GM12865 (cell line): ENCODE results near the gene TMEM131L.
"Not testable (repeated sequence)": the region's sequence is repeated elsewhere in the genome, so short reads cannot be mapped to it uniquely, and the experiment has no call there.

Experiments
- DNase-seq: peaks from one replicate; pipeline ENCODE4 v3.0.0; 2010; ENCODE audit warnings: low read depth
- H3K4me3 ChIP-seq: 2 replicates; pipeline ENCODE4 v1.5.1; 2011; ENCODE audit warnings: mild to moderate bottlenecking, low read depth, low read length, control low read depth
- TF ChIP-seq, protein P1 (sequence below): IDR thresholded peaks from 2 replicates; pipeline ENCODE4 v1.5.1; 2011; ENCODE audit warnings: low read length, control low read depth, low read depth, inconsistent platforms; ENCODE audit not compliant: insufficient read depth; ENCODE audit errors: missing control alignments

Gene TMEM131L

DNA sequence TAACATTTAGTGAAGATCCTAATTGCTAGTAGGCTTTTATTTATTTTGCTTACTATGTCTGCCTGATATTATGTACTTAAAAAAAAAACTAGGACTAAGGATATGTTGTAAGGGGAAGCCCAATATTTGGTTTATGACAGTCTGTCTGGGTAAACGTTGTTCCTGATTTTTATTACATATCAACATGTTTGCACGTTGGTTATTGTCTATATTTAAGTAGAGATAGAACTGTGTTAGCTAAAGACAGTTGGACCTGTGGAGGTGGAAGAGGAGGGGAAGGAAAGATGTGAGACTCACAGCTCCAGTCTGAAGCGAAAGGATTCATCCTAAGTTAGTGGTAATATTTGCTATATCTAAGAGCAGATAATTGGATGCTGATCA lies 90.3 kb downstream of the TMEM131L start:
- TF ChIP-seq, protein P1, sequence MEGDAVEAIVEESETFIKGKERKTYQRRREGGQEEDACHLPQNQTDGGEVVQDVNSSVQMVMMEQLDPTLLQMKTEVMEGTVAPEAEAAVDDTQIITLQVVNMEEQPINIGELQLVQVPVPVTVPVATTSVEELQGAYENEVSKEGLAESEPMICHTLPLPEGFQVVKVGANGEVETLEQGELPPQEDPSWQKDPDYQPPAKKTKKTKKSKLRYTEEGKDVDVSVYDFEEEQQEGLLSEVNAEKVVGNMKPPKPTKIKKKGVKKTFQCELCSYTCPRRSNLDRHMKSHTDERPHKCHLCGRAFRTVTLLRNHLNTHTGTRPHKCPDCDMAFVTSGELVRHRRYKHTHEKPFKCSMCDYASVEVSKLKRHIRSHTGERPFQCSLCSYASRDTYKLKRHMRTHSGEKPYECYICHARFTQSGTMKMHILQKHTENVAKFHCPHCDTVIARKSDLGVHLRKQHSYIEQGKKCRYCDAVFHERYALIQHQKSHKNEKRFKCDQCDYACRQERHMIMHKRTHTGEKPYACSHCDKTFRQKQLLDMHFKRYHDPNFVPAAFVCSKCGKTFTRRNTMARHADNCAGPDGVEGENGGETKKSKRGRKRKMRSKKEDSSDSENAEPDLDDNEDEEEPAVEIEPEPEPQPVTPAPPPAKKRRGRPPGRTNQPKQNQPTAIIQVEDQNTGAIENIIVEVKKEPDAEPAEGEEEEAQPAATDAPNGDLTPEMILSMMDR = no peak
- DNase-seq = no peak
- H3K4me3 ChIP-seq = no peak overlapping the region

DNA sequence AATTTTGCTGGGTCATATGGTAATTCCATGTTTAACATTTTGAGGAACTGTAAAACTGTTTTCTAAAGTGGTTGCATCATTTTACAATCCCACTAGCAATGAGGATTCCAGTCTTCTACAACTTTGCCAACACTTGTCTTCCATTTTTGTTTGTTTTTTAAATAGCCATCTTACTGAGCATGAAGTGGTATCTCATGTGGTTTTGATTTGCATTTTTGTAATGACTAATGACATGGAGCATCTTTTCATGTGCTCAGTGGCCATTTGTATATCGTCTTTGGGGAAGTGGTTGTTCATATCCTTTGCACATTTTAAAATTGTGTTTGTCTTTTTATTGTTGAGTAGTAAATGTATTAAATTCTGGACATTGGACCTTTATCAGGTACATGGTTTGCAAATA lies 94.7 kb downstream of the TMEM131L start:
- DNase-seq = peak; percentile 55
- H3K4me3 ChIP-seq = no peak overlapping the region
- TF ChIP-seq, protein P1 = no peak

DNA sequence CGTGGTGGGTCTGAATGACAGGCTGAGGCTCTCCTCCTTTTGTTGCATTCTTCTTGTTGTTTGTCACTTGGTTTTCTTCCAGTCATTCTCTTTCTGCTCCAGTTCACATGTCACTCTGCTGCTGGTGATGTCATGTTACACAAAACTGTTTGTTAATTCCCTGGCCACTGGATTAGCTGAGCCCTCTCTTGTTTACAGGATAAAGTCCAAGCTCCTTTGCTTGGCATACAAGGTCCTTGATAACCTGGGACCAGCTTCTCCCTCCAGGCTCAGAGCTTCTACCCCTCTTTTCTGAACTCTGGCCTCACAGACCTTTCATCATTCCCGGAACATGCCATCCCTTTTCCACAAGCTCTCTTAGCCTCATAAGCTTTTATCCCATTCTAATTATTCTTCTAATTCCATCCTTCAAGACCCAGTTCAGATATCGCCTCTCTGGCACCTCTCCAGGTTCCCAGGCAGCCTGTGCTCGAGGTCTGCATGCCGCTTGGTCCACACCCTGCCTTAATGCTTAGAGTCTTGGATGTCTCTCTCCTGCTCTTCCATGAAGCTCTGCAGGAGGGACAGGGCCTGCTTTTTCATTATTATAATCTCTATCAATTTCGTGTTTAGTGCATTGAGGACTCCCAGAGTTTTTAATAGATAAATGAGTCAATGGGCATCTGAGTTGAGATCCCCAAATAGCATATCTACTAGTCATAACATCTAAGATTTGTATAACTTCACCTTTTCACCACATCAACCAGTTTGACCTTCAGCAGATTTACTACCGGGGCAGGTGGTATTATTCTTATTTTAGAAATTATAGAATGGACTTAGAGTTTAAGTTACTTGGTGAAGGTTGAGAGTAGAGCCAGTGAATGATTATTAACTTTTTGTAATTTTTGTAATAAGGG lies 98.7 kb downstream of the TMEM131L start:
- DNase-seq = no peak
- H3K4me3 ChIP-seq = no peak overlapping the region
- TF ChIP-seq, protein P1 = no peak

DNA sequence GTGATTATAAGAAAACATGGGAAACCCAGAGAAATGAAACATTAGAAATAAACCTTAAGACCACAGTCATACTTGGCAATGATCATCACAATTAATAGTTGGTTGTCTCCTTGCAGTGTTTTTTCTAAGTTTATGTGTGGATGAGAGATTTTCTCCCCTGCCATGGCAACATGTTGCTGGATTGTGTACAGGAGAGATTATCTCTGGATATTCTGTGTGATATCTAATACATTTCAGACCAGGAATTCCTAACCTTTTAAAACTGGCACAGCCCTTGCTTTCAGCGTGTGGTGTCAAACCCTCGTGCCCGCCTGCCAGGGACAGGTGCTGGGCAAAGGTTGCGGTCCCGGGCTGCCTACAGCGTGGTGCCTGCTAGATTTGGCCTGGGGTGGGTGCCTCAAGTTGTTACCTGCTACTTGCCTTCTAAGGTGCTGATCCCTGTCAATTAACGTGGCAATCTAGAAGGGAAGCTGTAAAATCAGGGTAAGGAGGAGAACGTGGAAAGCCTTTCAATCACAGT lies 100.5 kb downstream of the TMEM131L start:
- no peak for DNase-seq
- H3K4me3 ChIP-seq = no peak overlapping the region
- TF ChIP-seq, protein P1 = no peak

DNA sequence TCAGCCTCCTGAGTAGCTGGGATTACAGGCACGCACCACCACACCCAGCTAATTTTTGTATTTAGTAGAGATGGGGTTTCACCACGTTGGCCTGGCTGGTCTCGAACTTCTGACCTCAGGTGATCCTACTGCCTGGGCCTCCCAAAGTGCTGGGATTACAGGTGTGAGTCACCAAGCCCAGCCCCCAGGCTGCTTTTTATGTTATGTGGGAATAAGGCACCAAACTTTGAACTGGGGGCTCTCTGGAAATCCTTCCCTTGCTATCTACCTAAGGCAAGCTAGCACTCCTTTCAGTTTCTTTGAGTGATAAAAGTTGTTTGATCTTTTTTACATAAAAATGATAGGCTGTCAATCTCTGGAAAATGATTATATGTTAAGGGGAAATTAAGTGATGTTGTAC lies 101.5 kb downstream of the TMEM131L start:
- DNase-seq, H3K4me3 ChIP-seq: not testable (repeated sequence)

DNA sequence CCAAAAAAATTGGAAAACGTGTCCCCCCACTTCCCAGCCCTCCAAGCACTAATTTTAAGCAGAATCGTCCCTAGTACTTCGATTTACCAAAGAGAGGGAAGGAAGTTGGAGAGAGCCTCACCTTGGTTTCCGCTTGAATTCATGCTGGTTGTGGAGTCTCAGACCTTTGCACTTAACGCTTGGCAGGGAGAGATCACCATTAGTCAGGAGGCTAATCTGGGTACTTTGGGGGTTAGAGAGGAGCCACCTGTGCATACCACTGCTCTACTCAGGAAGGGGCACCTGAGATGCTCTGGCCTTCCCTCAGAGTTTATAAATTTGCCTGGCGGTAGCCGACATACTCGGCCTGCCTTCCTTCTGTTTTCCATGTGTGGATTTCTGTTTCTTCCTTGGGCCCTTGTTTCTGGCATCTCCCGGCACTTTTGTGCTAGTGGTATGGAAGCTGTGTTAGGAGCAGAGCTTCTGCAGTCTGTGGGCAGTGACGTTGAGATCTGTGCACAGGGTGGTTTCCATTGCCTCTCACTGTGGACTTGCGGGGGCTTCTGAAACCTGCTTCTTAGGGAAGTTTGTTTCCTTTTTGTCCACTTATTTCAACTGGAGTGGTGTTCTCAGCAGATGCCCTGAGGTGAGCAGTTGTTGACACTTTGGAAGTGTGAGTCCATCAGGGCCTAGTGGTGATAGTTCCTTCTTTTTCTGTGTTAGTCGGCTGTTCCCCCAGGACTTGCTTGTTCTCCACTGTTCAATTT lies 104.2 kb downstream of the TMEM131L start:
- TF ChIP-seq, protein P1 = no peak
- H3K4me3 ChIP-seq = no peak overlapping the region
- peak; percentile 51 for DNase-seq

DNA sequence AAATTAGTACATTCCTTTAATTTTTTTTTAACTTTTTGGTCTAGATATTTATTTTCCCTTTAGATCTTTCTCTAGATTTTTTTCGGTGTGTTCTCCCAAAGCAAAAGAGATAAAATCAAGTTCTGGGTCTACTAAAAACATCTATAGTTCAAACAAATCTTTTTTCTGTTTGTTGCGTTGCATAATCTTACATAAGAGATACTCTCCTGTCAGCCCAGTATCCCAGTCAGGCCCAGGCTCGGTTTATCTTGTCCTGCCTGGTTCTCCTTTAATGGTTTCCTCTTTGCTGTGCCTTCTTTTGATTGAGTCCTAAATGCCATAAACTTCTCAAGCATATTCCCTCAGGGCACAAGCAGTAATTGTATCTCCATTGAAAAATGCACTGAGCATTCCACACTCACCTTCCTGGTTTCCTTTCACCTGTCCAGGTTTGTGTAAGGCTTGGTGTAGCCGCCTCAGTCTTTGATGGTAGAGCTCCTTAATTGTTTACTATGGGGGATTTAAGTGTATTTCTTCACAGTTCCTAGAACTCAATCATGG lies 104.9 kb downstream of the TMEM131L start:
- H3K4me3 ChIP-seq = no peak overlapping the region
- TF ChIP-seq, protein P1 = no peak
- DNase-seq = no peak
